Natural killer cell (primary cell): Measurements from ENCODE around the gene TSPAN17. TPM values are rescaled to one million over a fixed set of nuclear protein-coding genes. Genes with fewer than 3 reads are reported as not detected.

ENCODE experiments used
- ATAC-seq, 3 donors: fragments of 150-1000 bp in 2 of 3; fragments of 200-7000 bp in 1 of 3; cut with Tn5 transposase; 1 replicate in 1 of 3; 2 replicates in 2 of 3; pipeline ENCODE4 v1.10.0; 2021; ENCODE audit warnings: mild to moderate bottlenecking in 2 of 3, moderate library complexity in 2 of 3
- DNase-seq, 2 donors: peaks; one replicate each; pipeline versions ENCODE4 v3.0.0 to v3.0.0-alpha.2; 2013 to 2021; ENCODE audit warnings: mixed read lengths in 1 of 2
- H3K27ac ChIP-seq: one replicate; pipeline ENCODE4 v1.5.1; 2013; ENCODE audit warnings: mild to moderate bottlenecking, low read length
- H3K27me3 ChIP-seq: one replicate; pipeline ENCODE4 v1.6.1; 2013; ENCODE audit warnings: low read length; ENCODE audit not compliant: control insufficient read depth, insufficient read depth
- H3K36me3 ChIP-seq: one replicate; pipeline ENCODE4 v1.6.1; 2013; ENCODE audit warnings: low read length; ENCODE audit not compliant: control insufficient read depth, insufficient read depth
- H3K4me1 ChIP-seq: one replicate; pipeline ENCODE4 v1.6.1; 2013; ENCODE audit warnings: low read length; ENCODE audit not compliant: control insufficient read depth, insufficient read depth
- H3K4me3 ChIP-seq: one replicate; pipeline ENCODE4 v1.5.1; 2013; ENCODE audit warnings: low read length
- H3K9me3 ChIP-seq: one replicate; pipeline ENCODE4 v1.6.1; 2013; ENCODE audit warnings: low read length; ENCODE audit not compliant: control insufficient read depth, insufficient read depth
- H3K27ac Mint-ChIP-seq, 2 donors: one replicate each; pipeline ENCODE4 v1.8.0; 2022; ENCODE audit warnings: mild to moderate bottlenecking in 2 of 2, mixed read lengths in 2 of 2, moderate library complexity in 1 of 2
- H3K27me3 Mint-ChIP-seq, 2 donors: one replicate each; pipeline ENCODE4 v1.8.0; 2022; ENCODE audit warnings: low read depth in 2 of 2, mixed read lengths in 2 of 2
- H3K36me3 Mint-ChIP-seq: one replicate; pipeline ENCODE4 v1.8.0; 2022; ENCODE audit warnings: mixed read lengths
- H3K4me1 Mint-ChIP-seq, 2 donors: one replicate each; pipeline ENCODE4 v1.8.0; 2022; ENCODE audit warnings: mixed read lengths in 2 of 2
- H3K4me3 Mint-ChIP-seq: one replicate; pipeline ENCODE4 v1.8.0; 2022; ENCODE audit warnings: mild to moderate bottlenecking, moderate library complexity, mixed read lengths
- H3K9me3 Mint-ChIP-seq, 2 donors: one replicate each; pipeline ENCODE4 v1.8.0; 2022; ENCODE audit warnings: mixed read lengths in 2 of 2
- WGBS: methylation state at CpG from one replicate; pipeline ENCODE4 v1.1.7; 2013; ENCODE audit warnings: missing lambda C conversion rate; ENCODE audit not compliant: insufficient coverage; 5-methylcytosine and 5-hydroxymethylcytosine counted together
- intact Hi-C: fragments of 100-400 bp; cut with micrococcal nuclease; formaldehyde crosslinking; loops from one replicate; pipeline ENCODE4 v1.14.2; 2022
- total RNA-seq, 4 donors: library from RNA; stranded (reverse); fragments of 120-200 nt in 1 of 4; gene quantifications; one replicate each; pipeline versions ENCODE4 v1.2.3 to v1.2.4, GENCODE V29; 2013 to 2022
- TF ChIP-seq, protein P1 (sequence below): fragments of 200-600 bp; IDR thresholded peaks from one replicate; pipeline ENCODE4 v1.8.0; 2022; ENCODE audit warnings: antibody characterized with exemption

Gene TSPAN17
- total RNA-seq, 3 donors from 2014 or later (not counting 1 experiment from before 2014, with no cell fraction given): 24.1 to 29.4 (median 24.6) TPM

DNA sequence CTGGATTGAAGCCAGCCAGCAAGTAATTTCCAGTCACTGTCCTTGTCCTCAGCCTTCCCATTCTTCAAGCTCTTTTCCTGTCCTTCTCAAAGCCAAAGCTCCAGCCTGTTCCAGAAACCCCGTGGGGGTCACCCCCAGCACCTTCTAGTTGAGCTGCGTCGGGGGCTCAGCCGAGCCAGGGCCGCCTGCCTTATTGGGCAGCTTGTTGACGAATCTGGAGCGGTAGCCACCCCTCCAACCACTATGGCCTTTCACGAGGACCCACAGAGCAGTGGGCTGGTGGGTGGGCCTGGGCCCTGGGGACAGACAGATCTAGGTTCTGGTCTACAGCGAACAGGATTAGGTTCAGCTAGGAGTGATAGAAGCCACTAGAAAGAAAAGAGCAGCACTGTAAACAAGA, 47.3 kb downstream of the TSPAN17 start:
- Histone ChIP-seq H3K36me3 (no peaks in the 10 kb centered on the region), H3K4me1 (no peaks in the 10 kb centered on the region), H3K27me3 (peaks cover 16% of the 10 kb centered on the region), H3K4me3 (no peak overlapping the region), H3K9me3 (no peaks in the 10 kb centered on the region), H3K27ac (no peak overlapping the region)
- intact Hi-C loops: no loop called here
- Mint-ChIP-seq H3K27me3 (peaks cover 60 to 86% of the 10 kb centered on the region in 2 donors), H3K4me1 (no peaks in the 10 kb centered on the region), H3K9me3 (no peaks in the 10 kb centered on the region), H3K27ac (no peak overlapping the region), H3K4me3 (no peak overlapping the region), H3K36me3 (no peaks in the 10 kb centered on the region)
- ATAC-seq (no peak), DNase-seq (no peak)
- TF ChIP-seq, protein P1, sequence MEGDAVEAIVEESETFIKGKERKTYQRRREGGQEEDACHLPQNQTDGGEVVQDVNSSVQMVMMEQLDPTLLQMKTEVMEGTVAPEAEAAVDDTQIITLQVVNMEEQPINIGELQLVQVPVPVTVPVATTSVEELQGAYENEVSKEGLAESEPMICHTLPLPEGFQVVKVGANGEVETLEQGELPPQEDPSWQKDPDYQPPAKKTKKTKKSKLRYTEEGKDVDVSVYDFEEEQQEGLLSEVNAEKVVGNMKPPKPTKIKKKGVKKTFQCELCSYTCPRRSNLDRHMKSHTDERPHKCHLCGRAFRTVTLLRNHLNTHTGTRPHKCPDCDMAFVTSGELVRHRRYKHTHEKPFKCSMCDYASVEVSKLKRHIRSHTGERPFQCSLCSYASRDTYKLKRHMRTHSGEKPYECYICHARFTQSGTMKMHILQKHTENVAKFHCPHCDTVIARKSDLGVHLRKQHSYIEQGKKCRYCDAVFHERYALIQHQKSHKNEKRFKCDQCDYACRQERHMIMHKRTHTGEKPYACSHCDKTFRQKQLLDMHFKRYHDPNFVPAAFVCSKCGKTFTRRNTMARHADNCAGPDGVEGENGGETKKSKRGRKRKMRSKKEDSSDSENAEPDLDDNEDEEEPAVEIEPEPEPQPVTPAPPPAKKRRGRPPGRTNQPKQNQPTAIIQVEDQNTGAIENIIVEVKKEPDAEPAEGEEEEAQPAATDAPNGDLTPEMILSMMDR: no peak
- 85% methylated on average over 9 of the region's 9 CpGs for WGBS

DNA sequence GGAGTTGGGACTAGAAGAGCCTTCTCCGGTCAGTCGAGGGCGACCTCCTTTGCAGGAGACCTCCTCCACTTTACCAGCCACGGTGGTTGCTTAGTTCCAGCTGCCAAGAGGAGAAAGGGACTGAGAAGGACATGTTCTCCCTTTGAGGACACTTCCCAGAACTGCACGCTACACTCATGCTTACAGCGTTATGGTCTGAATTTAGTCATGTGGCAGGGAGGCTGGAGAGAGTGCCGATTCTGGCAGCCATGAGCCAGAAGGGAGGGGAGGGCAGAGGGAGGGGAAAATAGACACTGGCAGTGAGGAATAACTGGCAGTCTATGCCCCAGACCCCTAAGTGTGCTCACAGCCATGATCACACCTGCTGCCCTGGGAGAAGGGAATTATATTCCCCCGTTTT, 47.8 kb downstream of the TSPAN17 start:
- ATAC-seq: no peak
- no peak overlapping the region for H3K27ac ChIP-seq
- no peaks in the 10 kb centered on the region for H3K9me3 Mint-ChIP-seq
- no peaks in the 10 kb centered on the region for H3K36me3 Mint-ChIP-seq
- no peak overlapping the region for H3K4me3 ChIP-seq
- H3K9me3 ChIP-seq: no peaks in the 10 kb centered on the region
- no peak for DNase-seq
- H3K4me1 ChIP-seq: no peaks in the 10 kb centered on the region
- H3K4me1 Mint-ChIP-seq: peaks cover 0 to under 1% of the 10 kb centered on the region in 2 donors
- H3K36me3 ChIP-seq: no peaks in the 10 kb centered on the region
- peaks cover 60 to 85% of the 10 kb centered on the region in 2 donors for H3K27me3 Mint-ChIP-seq
- TF ChIP-seq, protein P1: no peak
- 78% methylated on average over 8 of the region's 8 CpGs for WGBS
- no peak overlapping the region for H3K4me3 Mint-ChIP-seq
- intact Hi-C loops: no loop called here
- peaks cover 14% of the 10 kb centered on the region for H3K27me3 ChIP-seq
- H3K27ac Mint-ChIP-seq: no peak overlapping the region

DNA sequence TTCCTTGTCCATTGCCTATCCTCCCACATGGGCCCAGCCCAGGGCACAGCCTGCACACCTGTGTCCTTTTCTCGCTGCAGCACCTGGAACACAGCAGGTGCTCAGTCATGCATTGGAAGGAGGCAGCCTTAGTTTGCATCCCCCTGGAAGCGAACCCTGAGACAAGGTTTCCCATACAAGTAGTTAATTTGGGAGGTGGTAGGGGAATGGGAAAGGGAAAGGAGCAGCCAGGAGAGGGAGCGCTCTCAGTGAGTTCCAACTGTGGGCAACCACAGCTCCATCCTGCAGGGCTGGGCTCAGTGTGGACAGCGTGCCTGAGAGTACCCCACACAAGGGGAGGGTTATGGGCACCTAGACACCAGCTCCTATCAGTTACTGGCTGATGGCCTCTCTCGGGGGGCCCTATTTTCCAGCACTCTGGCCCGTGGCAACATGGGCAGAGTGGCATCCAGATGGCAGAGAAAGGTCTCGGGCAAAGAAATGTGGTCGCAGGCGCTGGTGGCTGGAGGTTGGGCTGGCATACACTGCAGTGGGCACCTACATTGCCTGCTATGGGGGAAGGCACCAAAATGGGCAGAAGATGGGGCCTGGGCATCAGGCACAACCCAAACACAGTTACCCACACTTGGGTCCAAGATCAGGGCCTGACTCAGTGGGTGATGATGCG, 50.1 kb downstream of the TSPAN17 start:
- TF ChIP-seq, protein P1: no peak
- H3K36me3 ChIP-seq: no peaks in the 10 kb centered on the region
- no peak overlapping the region for H3K27ac ChIP-seq
- Mint-ChIP-seq H3K4me1 (peaks cover 0 to 6% of the 10 kb centered on the region in 2 donors), H3K27ac (no peak overlapping the region), H3K27me3 (peaks cover 56 to 81% of the 10 kb centered on the region in 2 donors), H3K36me3 (no peaks in the 10 kb centered on the region), H3K9me3 (no peaks in the 10 kb centered on the region), H3K4me3 (no peak overlapping the region)
- no peak overlapping the region for H3K4me3 ChIP-seq
- ATAC-seq: no peak
- H3K27me3 ChIP-seq: peaks cover 11% of the 10 kb centered on the region
- WGBS: 65% methylated on average over 10 of the region's 10 CpGs
- H3K9me3 ChIP-seq: no peaks in the 10 kb centered on the region
- no peaks in the 10 kb centered on the region for H3K4me1 ChIP-seq
- DNase-seq: no peak
- intact Hi-C loops: no loop called here
